Measurements from ENCODE around the gene SLCO6A1.

DNA sequence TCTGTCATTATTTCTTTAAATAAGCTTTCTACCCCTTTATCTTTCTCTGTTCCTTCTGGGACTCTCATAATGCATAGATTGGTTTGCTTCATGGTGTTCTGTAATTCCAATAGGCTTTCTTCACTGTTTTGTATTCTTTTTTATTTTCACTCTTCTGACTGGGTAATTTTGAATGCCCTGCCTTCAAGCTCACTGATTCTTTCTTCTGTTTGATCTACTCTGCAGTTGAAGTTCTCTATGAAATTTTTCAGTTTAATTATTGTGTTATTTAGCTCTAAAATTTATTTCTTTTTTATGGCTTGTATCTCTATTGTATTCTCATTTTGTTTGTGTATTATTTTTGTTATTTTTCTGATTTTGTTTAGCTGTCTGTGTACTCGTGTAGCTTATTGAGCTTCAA is 113.4 kb downstream of the SLCO6A1 start:
- TF ChIP-seq, protein P1, sequence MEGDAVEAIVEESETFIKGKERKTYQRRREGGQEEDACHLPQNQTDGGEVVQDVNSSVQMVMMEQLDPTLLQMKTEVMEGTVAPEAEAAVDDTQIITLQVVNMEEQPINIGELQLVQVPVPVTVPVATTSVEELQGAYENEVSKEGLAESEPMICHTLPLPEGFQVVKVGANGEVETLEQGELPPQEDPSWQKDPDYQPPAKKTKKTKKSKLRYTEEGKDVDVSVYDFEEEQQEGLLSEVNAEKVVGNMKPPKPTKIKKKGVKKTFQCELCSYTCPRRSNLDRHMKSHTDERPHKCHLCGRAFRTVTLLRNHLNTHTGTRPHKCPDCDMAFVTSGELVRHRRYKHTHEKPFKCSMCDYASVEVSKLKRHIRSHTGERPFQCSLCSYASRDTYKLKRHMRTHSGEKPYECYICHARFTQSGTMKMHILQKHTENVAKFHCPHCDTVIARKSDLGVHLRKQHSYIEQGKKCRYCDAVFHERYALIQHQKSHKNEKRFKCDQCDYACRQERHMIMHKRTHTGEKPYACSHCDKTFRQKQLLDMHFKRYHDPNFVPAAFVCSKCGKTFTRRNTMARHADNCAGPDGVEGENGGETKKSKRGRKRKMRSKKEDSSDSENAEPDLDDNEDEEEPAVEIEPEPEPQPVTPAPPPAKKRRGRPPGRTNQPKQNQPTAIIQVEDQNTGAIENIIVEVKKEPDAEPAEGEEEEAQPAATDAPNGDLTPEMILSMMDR (optimal IDR thresholded peaks at IDR 0.05 in 1 of 3, IDR thresholded peaks at IDR 0.05 in 1 of 3, conservative IDR thresholded peaks at IDR 0.05 in 1 of 3; ENCODE audit: extremely low read depth in 1 of 3, insufficient read depth in 2 of 3, low read length in 3 of 3), result no peak
- TF ChIP-seq EZH2 (IDR thresholded peaks at IDR 0.05; ENCODE audit: low read length), result no peak

Data from keratinocyte (primary cell).